Stimulated activated CD8-positive, alpha-beta memory T cell treated with anti-CD3 and anti-CD28 coated beads, Interleukin-2, amount 100 ng/mL, for 1 hour (primary cell): Measurements from ENCODE around the gene RNF183.
"Not testable (repeated sequence)": the region's sequence is repeated elsewhere in the genome, so short reads cannot be mapped to it uniquely, and the experiment has no call there.

Source experiments
- DNase-seq, 2 donors: peaks; one replicate each; pipeline ENCODE4 v3.0.0-alpha.2; 2020; ENCODE audit warnings: low read depth in 2 of 2

Gene RNF183

DNA sequence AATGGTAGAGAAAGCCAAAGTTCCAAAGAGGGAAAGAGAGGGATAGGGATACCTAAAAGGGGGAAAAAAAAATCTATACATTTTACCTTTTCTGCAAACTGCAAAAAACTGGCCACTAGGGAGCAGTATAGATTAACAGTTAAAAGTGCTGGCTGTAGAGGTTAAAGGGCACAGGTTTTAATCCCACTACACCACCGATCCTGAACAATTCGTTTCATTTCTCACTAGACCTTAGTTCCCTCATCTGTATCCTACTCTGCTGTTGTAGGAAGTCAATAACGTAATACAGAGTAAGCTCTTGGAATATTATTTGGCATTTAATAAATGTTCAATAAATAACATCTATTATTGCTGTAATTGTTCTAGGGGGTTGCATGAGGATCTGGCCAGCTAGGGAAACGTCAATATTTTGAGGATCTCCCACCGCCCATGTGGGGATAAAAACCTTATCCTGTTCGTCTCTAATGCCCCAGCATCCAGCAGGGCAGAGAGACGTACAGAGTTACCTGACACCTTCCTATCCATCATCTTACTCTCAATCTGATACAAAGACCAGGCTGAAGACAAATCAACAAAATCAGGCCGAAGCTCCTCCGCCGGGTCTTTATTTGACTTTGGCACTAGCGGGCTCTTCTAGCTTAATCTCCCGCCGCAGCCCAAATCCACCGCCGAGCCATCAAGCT is 28.6 kb downstream of the RNF183 start:
- DNase-seq = no peak

DNA sequence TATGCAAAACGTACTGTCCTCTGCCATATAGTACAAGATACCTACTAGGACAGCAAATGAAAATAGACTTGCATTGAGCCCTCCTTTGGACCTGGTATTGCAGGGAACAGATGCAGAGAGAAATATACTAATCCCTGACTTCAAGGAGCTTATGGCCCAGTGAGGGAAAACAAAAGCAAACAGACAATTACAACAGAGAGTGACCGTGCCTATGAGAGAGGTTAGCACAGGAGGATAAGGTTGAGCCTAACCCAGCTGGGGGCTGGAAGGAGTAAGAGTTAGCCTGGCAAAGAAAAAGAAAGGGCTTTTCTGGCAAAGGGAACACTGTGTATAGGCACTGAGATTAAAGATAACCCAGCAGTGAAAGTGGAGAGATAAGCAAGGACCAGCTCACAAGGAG is 33.3 kb downstream of the RNF183 start:
- no peak for DNase-seq

DNA sequence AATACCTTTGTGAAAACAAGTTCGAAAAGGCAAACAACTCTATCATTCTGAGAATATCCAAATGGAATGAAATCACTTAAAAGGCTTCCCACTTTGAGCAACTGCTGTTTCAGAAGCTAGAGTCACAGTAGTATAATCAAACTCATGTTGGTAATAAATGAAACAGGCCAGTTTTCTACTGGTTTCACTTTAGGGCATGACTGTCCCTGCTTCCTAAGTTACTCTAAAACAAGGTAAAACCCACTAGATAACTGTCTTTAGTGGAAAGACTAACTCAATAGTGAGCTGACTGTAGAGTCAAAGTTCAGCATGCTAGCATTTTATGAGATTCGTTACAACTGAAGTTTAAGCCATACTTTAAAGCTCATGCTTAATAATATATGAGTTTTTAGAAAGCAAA is 33.8 kb downstream of the RNF183 start:
- DNase-seq = no peak

DNA sequence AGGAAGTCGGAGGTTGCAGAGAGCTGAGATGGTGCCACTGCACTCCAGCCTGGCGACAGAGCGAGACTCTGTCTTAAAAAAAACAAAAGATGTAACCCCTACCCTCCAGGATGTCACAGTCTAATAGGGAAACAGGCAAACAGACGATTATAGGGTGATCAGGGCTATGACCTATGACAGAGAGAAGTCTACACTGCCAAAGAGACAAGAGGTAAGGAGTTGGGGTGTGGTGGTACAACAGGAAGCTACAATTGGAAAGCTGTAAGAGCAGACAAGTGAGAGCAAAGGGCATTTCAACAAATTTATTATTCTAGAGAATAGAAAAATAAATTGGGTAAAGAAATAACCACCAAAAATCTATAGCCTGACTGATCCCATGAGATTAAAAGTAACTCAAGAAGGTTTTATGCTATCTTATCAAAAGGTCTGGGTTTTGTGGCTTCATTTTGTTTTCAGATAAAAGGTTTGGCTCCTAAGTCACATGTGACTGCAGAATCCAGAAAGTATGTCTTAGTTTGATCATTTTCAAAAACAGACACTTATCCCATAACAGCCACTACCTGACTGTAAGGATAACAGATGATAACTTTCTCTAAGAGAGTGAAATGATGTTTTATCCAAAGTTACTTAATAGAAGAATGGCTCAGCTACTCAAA is 35.1 kb downstream of the RNF183 start:
- no peak for DNase-seq

DNA sequence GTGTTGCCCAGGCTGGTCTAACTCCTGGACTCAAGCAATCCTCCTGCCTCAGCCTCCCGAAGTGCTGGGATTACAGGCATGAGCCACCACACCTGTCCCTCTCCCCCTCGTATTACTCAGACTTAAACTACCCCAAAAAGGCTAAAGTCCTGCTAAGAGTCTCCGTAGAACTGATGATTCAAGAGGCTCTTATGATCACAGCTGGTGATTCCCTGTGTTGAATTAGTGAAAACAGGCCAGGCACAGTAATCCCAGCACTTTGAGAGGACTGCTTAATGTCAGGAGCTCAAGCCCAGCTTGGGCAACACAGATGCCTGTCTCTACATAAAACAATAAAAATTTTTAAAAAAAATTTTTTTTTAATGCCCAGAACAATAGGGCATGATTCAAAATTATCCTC is 37.0 kb downstream of the RNF183 start:
- DNase-seq = no peak

DNA sequence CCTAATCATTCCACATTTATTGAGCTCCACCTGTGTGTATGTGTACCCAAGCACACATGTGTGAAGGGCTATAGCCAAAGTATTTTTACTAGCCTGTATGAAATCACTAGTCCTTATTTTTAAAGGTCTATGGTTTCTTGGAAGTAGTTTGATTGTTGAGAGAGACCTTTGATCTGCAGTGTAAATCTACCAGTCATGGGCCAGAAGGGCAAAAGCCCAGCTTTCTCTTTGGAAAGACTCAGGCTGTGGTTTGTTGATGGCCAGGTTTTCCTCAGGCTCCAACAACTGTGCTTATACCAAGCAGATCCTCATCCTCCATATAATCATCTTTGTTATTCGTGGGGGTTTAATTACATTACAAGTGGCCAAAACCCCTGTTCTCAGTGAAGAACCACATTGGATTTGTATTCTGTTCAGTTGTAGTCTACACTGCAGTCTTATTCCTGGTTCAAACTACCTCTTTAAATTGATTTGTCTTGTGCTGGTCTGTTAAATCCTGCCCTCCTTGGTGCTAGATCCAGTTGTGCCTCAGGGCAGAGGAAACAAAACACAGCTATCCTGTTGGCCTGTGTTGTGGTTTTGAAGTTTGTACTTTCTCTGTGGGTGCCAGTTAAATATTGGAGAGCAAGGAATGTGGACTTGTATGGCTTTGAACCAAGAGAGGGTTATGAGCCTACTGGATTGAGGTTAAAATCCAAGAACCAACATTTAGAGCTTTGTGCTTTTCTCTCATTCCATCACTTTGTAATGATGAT is 41.1 kb downstream of the RNF183 start:
- no peak for DNase-seq

DNA sequence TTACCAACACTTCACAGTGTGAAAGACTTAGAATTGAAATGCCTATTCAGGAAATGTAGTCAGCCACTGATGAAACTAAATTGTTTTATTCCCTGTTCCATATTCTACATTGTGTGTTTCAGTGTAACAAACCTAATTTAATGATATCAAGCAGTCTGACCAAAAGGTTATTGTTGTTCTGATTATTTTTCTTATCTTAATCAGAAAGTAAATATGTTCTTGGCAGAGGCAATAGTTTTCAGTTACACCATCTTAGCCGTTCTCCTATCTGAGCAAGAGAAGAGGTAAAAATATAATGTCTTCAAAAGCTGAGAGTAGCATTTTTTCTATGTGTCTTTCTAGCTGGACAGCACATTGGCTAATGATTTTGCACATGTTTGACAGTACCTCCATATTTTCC is 44.9 kb downstream of the RNF183 start:
- no peak for DNase-seq

DNA sequence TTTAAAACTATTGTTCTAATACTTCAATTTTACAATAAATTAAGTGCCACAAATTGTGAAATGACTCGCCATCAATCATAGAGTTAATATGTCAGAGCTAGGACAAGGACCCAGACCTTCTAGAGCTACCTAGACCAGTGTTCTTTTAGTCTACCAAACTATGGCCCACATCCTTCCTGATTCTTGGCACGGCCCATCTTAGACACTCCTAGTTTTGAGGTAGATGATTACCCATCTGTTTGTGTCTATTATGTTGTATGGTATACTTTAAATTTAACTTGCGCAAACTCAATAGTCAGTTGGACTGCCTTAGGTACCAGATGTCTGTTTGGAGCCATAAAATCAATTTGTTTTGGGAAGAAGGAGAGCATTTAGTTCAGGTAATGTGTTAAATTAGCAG is 45.3 kb downstream of the RNF183 start:
- no peak for DNase-seq

DNA sequence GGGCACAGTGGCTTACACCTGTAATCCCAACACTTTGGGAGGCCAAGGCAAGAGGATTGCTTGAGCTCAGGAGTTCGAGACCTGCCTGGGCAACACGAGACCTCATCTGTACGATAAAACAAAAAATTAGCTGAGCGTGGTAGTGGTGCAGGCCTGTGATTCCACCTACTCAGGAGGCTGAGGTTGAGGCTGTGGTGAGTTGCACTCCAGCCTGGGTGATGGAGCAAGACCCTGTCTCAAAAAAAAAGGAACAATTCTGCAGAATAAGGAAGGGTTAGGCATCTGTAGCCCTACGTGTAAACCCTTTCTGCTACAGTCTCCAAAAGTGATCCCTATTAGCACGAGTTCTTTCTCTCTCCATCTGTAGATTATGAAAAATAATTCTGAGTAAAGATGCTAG is 47.7 kb downstream of the RNF183 start:
- DNase-seq = no peak

DNA sequence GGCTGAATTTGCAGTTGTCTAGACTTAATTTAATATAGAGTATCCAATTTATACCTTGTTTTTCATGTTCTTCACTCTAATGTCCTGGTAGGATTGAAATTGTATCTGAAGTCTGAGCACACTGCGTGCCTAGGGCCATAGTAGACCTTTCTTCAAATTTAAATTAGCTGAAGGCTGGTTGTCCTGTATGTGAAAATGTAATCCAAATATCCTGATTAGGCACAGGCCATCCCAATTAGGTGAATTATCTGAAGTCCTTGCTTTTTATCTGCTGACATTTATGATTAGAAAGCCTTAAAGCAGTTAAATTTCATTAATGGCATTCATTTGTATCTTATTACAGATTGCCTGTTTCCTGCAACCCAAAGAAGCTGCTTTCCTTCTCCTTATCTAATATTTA is 48.2 kb downstream of the RNF183 start:
- no peak for DNase-seq

DNA sequence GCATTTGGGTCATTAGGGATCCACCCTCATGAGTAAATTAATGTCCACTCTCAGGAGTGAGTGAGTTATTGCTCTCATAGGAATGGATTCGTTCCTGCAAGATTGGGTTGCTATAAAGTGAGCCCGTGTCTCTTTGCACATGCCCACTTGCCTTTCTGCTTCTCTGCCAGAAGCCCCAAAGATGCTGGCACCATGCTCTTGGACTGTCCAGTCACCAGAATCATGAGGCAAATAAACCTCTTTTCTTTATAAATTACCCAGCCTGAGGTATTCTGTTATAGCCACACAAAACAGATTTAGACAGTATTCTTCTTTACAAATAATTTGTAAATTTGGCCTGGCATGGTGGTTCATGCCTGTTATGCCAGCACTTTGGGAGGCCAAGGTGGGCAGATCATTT is 52.4 kb downstream of the RNF183 start:
- DNase-seq = no peak

DNA sequence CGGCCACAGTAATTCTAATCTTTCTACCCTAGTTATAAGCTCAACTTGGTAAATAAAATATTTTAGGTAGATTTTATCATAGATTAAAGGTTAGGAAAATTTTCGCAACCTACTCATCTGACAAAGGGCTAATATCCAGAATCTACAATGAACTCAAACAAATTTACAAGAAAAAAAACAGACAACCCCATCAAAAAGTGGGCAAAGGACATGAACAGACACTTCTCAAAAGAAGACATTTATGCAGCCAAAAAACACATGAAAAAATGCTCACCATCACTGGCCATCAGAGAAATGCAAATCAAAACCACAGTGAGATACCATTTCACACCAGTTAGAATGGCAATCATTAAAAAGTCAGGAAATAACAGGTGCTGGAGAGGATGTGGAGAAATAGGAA is 53.5 kb downstream of the RNF183 start:
- not testable (repeated sequence) for DNase-seq

DNA sequence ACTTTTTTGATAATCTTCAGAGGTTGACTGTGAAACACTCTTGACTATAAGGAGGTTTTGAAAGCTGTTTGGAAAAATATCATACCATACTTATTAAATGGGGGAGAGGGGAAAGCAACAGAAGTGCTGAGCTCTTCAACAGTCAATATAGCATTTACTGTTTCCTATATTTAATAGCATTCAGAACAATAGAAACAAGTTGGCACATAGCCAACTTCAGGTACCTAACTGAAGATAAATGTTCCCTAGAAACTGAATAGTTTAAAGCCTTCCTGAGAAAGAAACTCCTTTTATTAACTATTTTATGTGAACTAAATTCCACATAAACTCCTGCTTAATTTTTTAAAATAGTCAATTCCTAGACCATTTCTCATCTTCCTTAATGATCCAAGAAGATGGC is 55.5 kb downstream of the RNF183 start:
- DNase-seq = no peak
